GM12878 (cell line): ENCODE results near the gene ATP2C2. TPM values are rescaled to one million over a fixed set of nuclear protein-coding genes. Genes with fewer than 3 reads are reported as not detected.

Experiments
- ATAC-seq: fragments of 200-7000 bp; cut with Tn5 transposase; 3 replicates; pipeline ENCODE4 v1.9.1; 2020; ENCODE audit warnings: mild to moderate bottlenecking, moderate library complexity
- BruUV-seq: library from RNA; stranded (reverse); fragments of 400-500 nt; replicated peaks from 2 replicates; lab custom pipeline; 2021; lab: Mats Ljungman, UMichigan
- CTCF ChIA-PET: fragments of 300-600 bp; sonication (Branson Sonifier 250); formaldehyde crosslinking; extraction: SDS; loops from one replicate; lab custom pipeline; 2021; ENCODE audit warnings: inconsistent platforms; lab: Yijun Ruan, JAX
- POLR2A ChIA-PET: fragments of 350-600 bp; formaldehyde crosslinking; extraction: SDS; loops from one replicate; lab custom pipeline; 2021; ENCODE audit warnings: inconsistent platforms; lab: Charles Lee
- RAD21 ChIA-PET: fragments of 300-600 bp; sonication (Branson Sonifier 250); formaldehyde crosslinking; loops from one replicate; lab custom pipeline; 2023; ENCODE audit warnings: antibody characterized with exemption; ENCODE audit not compliant: unreplicated experiment; lab: Charles Lee
- SMC1A ChIA-PET: fragments of 300-600 bp; sonication (Branson Sonifier 250); formaldehyde crosslinking; loops from one replicate; lab custom pipeline; 2023; ENCODE audit not compliant: unreplicated experiment, uncharacterized antibody; lab: Charles Lee
- DNase-seq: peaks from one replicate; pipeline ENCODE4 v3.0.0-alpha.2; 2011; ENCODE audit warnings: low read depth, low spot score
- FAIRE-seq: peaks from 3 replicates; lab custom pipeline; 2011; peaks lifted over from hg19 to GRCh38; lab: Jason Lieb, UNC
- H2AFZ ChIP-seq: 2 replicates; pipeline ENCODE4 v1.6.0; 2011; ENCODE audit warnings: low read depth, low read length, control low read depth; ENCODE audit not compliant: control insufficient read depth
- H3K27ac ChIP-seq: 2 replicates; pipeline ENCODE4 v1.5.1; 2011; ENCODE audit warnings: control low read depth; ENCODE audit not compliant: control insufficient read depth, insufficient read depth
- H3K27me3 ChIP-seq, 2 experiments: replicated peaks in 1 of 2; 2 replicates each; pipeline versions ENCODE4 v1.6.0 to v1.6.1; 2011; ENCODE audit warnings: low read length in 1 of 2; ENCODE audit not compliant: control insufficient read depth in 2 of 2, insufficient read depth in 2 of 2
- H3K36me3 ChIP-seq, 2 experiments: 2 replicates each; pipeline ENCODE4 v1.5.1; 2011; ENCODE audit warnings: low read length in 1 of 2; ENCODE audit not compliant: control insufficient read depth in 2 of 2, insufficient read depth in 2 of 2
- H3K4me1 ChIP-seq: 2 replicates; pipeline ENCODE4 v1.6.1; 2011; ENCODE audit warnings: mild to moderate bottlenecking, low read length, moderate library complexity, mixed read lengths; ENCODE audit not compliant: control insufficient read depth, insufficient read depth
- H3K4me2 ChIP-seq: 2 replicates; pipeline ENCODE4 v1.6.0; 2011; ENCODE audit warnings: control low read depth; ENCODE audit not compliant: control insufficient read depth, insufficient read depth
- H3K4me3 ChIP-seq: fragments of 200-600 bp; sonication (generic); 2 replicates; pipeline ENCODE4 v1.5.1; 2016
- H3K79me2 ChIP-seq: 2 replicates; pipeline ENCODE4 v1.6.0; 2011; ENCODE audit warnings: low read length; ENCODE audit not compliant: control insufficient read depth, insufficient read depth
- H3K9ac ChIP-seq: 2 replicates; pipeline ENCODE4 v1.8.0; 2011; ENCODE audit warnings: low read length, control low read depth, mixed read lengths; ENCODE audit not compliant: control insufficient read depth, insufficient read depth
- H3K9me3 ChIP-seq: replicated peaks from 3 replicates; pipeline ENCODE4 v1.5.1; 2011; ENCODE audit warnings: mild to moderate bottlenecking, low read length; ENCODE audit not compliant: control insufficient read depth, insufficient read depth
- H4K20me1 ChIP-seq: 2 replicates; pipeline ENCODE4 v1.6.0; 2011; ENCODE audit not compliant: control insufficient read depth, insufficient read depth
- BACH1 ChIP-seq: fragments of 450-650 bp; IDR thresholded peaks from 2 replicates; pipeline ENCODE4 v1.6.1; 2017; ENCODE audit warnings: mild to moderate bottlenecking, borderline replicate concordance
- CTCF ChIP-seq, 3 experiments: IDR thresholded peaks in 2 of 3; conservative IDR thresholded peaks in 1 of 3; 2 replicates each; pipeline ENCODE4 v1.5.1; 2011; ENCODE audit warnings: low read depth in 3 of 3, low read length in 3 of 3, mild to moderate bottlenecking in 3 of 3, control low read depth in 2 of 3, moderate library complexity in 2 of 3, inconsistent platforms in 1 of 3, mixed read lengths in 1 of 3; ENCODE audit not compliant: control insufficient read depth in 2 of 3, insufficient read depth in 1 of 3; ENCODE audit errors: extremely low read depth in 1 of 3
- HDAC2 ChIP-seq: fragments of 200-600 bp; sonication (generic); IDR thresholded peaks from 2 replicates; pipeline ENCODE4 v1.6.1; 2017
- IKZF2 ChIP-seq, 2 experiments: fragments of 450-650 bp; IDR thresholded peaks; 2 replicates each; pipeline ENCODE4 v1.6.1; 2017; ENCODE audit warnings: mild to moderate bottlenecking in 2 of 2, moderate library complexity in 2 of 2
- NBN ChIP-seq: fragments of 450-650 bp; IDR thresholded peaks from 2 replicates; pipeline ENCODE4 v1.6.1; 2016
- POU2F2 ChIP-seq: IDR thresholded peaks from 3 replicates; pipeline ENCODE4 v1.6.1; 2011; ENCODE audit warnings: low read depth, mild to moderate bottlenecking, low read length, borderline replicate concordance
- RAD21 ChIP-seq: IDR thresholded peaks from 2 replicates; pipeline ENCODE4 v1.6.1; 2011; ENCODE audit warnings: mild to moderate bottlenecking, low read depth, low read length, moderate library complexity; ENCODE audit not compliant: insufficient read depth
- RFX5 ChIP-seq: IDR thresholded peaks from 2 replicates; pipeline ENCODE4 v1.6.1; 2011; ENCODE audit warnings: low read depth, low read length, improper control_type of control experiment
- SIN3A ChIP-seq: IDR thresholded peaks from 2 replicates; pipeline ENCODE4 v1.6.1; 2012; ENCODE audit warnings: low read depth, low read length, improper control_type of control experiment
- SMARCA5 ChIP-seq: fragments of 450-650 bp; IDR thresholded peaks from 2 replicates; pipeline ENCODE4 v1.6.1; 2017; ENCODE audit warnings: mild to moderate bottlenecking
- TCF3 ChIP-seq: IDR thresholded peaks from 2 replicates; pipeline ENCODE4 v1.6.1; 2012; ENCODE audit warnings: low read depth, mild to moderate bottlenecking, low read length, borderline replicate concordance; ENCODE audit not compliant: insufficient read depth
- USF2 ChIP-seq: IDR thresholded peaks from 2 replicates; pipeline ENCODE4 v1.6.1; 2011; ENCODE audit warnings: low read depth, low read length, improper control_type of control experiment, borderline replicate concordance
- ZBED1 ChIP-seq: IDR thresholded peaks from 2 replicates; pipeline ENCODE4 v1.6.1; 2016; ENCODE audit warnings: borderline replicate concordance
- ZNF687 ChIP-seq: fragments of 450-650 bp; IDR thresholded peaks from 2 replicates; pipeline ENCODE4 v1.6.1; 2017; ENCODE audit warnings: mild to moderate bottlenecking, moderate library complexity
- WGBS: methylation state at CpG from one replicate; pipeline ENCODE4 v1.1.6; 2016; ENCODE audit warnings: low lambda C conversion rate; ENCODE audit not compliant: insufficient replicate concordance, insufficient coverage; ENCODE audit errors: missing lambda C conversion rate; 5-methylcytosine and 5-hydroxymethylcytosine counted together
- in situ Hi-C: fragments of 300-500 bp; cut with MboI; formaldehyde crosslinking; loops from 9 replicates; pipeline ENCODE4 v1.14.3; 2018; ENCODE audit warnings: mixed read lengths
- intact Hi-C: fragments of 100-400 bp; cut with micrococcal nuclease; formaldehyde crosslinking; loops from one replicate; pipeline ENCODE4 v1.14.2; 2022; ENCODE audit not compliant: unreplicated experiment
- polyA plus RNA-seq, 11 experiments: library from polyadenylated mRNA; depleted of rRNA in 4 of 11; unstranded in 6 of 11; stranded (reverse) in 5 of 11; fragments of >200 nt; fragmentation: Nextera tagmentation in 4 of 11; fragmentation: Illumina TruSeq in 1 of 11; extraction: Ambion mirVana in 4 of 11; extraction: Trizol in 1 of 11; gene quantifications; 1 replicate in 1 of 11; 2 replicates in 10 of 11; pipeline versions ENCODE4 v1.2.1 to v1.2.3, GENCODE V29; 2011 to 2016; ENCODE audit warnings: inconsistent platforms in 2 of 11, missing spikeins in 2 of 11, low read depth in 1 of 11
- total RNA-seq, 4 experiments: library from RNA; depleted of rRNA in 3 of 4; stranded (reverse); fragments of >200 nt in 3 of 4; fragmentation: Illumina TruSeq in 1 of 4; extraction: Trizol in 1 of 4; gene quantifications; 2 replicates each; pipeline versions ENCODE4 v1.2.1 to v1.2.3, GENCODE V29; 2013 to 2021

Gene ATP2C2
- total and polyA plus RNA-seq, 10 of the 15 experiments (the other 5 are each of a cell fraction or from before 2014, with no cell fraction given), result 0.05 to 0.19 TPM; not detected in 8

GRCh38 chr16:84324434-84325262, 43.7 kb upstream of the ATP2C2 start (continued):
- TF ChIP-seq CTCF (IDR thresholded peaks at IDR 0.05 in 2 of 3, conservative IDR thresholded peaks at IDR 0.05 in 1 of 3; ENCODE audit: control insufficient read depth in 2 of 3, extremely low read depth in 1 of 3, insufficient read depth in 1 of 3, low read depth in 3 of 3, low read length in 3 of 3) (no peak), RFX5 (no peak)

GRCh38 chr16:84326545-84326944, 41.8 kb upstream of the ATP2C2 start:
- POLR2A ChIA-PET, result interaction anchor here (0.5 kb wide), 1 partner anchor 959 kb away, joined by 3 read pairs; no protein-coding TSS in a partner anchor
- WGBS, result 0% methylated on average over 2 of the region's 2 CpGs
- SMC1A ChIA-PET, result no interaction called here
- no peak for TF ChIP-seq POU2F2
- TF ChIP-seq NBN, result no peak
- no peak for TF ChIP-seq ZBED1
- no peak for TF ChIP-seq USF2
- no peak for TF ChIP-seq IKZF2 (IDR thresholded peaks at IDR 0.05)
- no peak for TF ChIP-seq RAD21
- TF ChIP-seq SIN3A, result no peak
- no peak for TF ChIP-seq BACH1
- TF ChIP-seq ZNF687, result no peak
- no peak for TF ChIP-seq HDAC2
- TF ChIP-seq TCF3, result no peak
- no peak for TF ChIP-seq SMARCA5

More at GRCh38 chr16:84326545-84326944, 41.8 kb upstream of the ATP2C2 start:
- FAIRE-seq (no peak), ATAC-seq (no peak), DNase-seq (no peak)
- H4K20me1 ChIP-seq, result no peaks in the 10 kb centered on the region
- no peak overlapping the region for H3K9ac ChIP-seq
- RAD21 ChIA-PET, result no interaction called here
- intact Hi-C loops, result no loop called here
- H3K27me3 ChIP-seq, result peaks cover 0 to 2% of the 10 kb centered on the region in 2 experiments; a peak in 1 of 4 replicates
- H3K4me2 ChIP-seq, result no peak overlapping the region
- H3K36me3 ChIP-seq, result no peaks in the 10 kb centered on the region
- no peaks in the 10 kb centered on the region for H3K9me3 ChIP-seq
- no peaks in the 10 kb centered on the region for H3K79me2 ChIP-seq
- H2AFZ ChIP-seq, result no peak overlapping the region
- BruUV-seq, result no TSS peak
- no peak overlapping the region for H3K4me3 ChIP-seq
- CTCF ChIA-PET, result no interaction called here
- in situ Hi-C loops, result no loop called here
- no peak overlapping the region for H3K27ac ChIP-seq
- H3K4me1 ChIP-seq, result no peaks in the 10 kb centered on the region
